Measurements from ENCODE around the gene PTPN4.

The PTPN4 gene

DNA sequence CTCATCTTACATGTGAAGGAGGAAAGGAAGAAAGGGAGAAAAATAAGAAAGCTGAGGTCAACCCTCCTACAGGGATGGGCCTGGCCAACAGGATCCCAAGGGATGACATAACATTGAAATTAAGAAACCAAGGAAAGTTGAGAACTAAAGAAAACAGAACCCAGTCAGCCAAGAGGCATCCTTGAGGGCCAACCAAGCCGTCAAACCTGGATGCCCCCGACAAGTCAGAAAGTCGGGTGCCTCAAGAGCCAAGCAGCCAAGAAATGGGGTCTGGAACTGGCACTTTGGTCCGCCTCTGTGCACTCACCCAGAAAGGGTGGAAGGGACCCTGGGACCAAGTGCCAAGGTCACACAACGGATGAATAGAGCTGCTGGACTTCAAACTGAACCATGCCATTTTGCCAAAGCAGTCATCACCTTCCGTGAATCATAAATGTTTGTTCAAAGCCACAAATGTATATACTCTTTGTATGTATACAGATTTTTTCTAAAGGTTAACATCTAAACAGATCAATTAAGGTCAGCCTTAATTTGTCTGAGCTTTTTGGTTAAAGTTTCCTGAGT is 27.0 kb upstream of the PTPN4 start:
- no peak for DNase-seq

DNA sequence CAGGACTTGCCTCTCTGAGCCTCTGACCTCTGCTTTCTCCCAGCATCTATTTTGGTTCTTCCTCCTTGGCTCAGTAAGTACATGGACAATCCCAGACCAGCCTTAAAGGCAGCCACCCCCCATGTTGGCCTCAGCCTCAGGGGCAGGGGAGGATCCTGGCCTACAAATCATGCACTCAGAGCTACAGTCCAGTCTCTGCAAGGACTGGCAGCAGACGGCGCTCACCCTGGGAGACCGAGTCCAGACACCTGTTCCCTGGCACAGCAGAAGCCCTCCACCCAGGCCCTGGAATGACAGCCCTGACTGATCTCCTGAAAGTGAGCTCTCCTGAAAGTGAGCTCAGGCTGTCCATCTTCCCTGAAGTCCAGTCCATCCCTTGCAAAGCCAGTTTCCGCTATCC is 25.7 kb upstream of the PTPN4 start:
- no peak for DNase-seq

DNA sequence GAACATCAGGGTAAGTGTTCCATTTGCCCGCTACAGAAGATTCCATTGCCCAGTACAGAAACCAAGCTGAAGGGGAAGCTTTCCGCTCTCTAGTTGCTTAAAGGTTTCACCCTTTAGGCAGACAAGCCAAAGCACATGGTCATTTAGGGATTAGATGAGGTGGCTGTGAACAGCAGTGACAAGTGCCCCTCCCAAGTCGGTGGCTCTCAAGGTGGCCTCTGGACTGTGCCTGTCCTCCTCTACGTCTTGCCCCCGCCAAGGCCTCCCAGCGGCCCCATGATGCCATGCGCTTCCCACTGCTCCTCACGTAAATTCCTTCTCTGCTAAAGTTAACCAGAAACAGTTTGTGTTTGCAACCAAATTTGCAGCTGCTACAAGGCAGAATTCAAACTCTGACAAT is 24.2 kb upstream of the PTPN4 start:
- DNase-seq: no peak

DNA sequence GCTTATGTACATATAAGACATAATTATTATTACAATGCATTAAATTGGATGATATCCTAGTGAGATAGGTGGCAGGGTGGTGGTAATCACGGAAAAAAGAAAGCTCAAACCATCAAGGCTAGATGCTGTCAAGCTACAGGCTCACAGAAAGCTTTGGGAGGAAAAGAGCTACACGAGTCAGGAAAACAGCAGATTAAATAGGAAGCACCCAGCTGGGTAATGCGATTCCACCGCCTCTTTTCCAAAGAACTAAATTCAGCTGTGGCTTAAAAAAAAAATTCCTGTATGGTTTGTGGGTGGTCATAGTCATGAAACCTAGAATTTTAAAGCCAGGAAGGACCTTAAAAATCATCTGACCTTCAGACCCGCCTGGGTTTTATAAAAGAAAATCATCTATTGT is 23.7 kb upstream of the PTPN4 start:
- DNase-seq: no peak

DNA sequence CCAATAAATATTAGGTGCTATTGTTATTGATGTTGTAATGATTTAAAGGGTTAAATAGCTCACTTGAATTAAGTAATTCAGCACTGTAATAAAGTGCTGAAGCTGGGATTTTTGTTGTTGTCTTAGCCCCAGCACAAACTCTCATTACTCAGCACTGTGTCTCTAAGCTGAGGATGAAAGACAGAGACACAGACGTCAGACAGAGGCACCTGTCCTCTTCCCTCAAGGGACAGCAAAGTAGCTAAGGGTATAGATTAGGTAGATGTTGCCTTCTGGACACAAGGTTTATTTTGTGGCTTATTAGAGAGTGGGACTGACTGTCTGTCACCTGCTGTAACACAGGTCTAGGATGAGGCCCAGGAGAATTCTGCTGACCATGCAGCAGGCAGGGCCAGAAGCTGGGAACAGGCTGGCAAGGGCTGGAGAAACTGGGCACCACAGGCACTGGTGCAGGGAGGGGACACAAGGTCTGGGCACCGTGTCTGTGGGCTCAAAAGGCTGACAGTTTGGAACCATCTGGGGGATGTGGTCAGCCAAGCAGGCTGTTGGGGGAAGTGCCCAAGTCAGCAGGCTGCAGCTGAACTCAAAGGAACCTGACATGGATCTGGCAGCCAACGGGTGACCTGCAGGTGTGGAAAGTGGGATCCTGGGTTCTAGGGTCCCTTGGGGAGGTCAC is 20.0 kb upstream of the PTPN4 start:
- DNase-seq: no peak

DNA sequence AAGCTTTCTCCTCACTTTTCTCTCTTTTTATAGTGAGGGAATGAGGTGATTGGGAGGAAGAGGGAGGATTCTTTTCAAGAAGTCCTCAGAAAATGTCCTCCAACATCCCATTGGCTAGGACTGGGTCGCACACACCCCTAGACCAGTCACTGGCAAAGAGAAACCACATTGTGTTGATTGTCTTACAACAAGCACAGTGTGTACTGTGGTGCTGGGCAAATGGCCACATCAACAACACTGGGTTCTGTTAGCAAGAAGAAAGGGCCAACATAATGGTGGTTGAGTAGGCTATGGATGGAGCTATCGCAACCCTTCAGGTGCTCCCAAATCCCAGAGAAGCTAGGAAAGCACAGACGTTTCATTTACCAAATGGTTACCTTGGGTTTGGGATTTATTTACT is 18.7 kb upstream of the PTPN4 start:
- no peak for DNase-seq

DNA sequence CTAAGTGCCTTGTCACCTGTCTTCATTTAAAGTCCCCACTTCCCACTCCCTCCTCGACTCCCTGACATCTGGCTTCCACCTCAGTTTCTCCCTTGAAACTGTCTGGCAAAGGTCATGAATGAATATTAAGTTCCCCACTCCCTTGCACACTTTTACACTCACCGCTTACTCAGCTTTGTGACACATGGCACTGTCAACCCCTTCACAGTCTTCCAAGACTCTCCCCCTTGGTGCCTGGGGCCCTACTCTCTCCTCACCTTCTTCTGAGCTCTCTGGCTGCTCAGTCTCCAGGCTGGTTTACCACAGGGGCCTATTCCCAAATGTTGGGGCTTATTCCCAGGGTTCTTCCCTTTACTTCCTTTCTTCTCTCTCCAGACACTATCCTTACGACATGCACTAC is 17.9 kb upstream of the PTPN4 start:
- DNase-seq: no peak

DNA sequence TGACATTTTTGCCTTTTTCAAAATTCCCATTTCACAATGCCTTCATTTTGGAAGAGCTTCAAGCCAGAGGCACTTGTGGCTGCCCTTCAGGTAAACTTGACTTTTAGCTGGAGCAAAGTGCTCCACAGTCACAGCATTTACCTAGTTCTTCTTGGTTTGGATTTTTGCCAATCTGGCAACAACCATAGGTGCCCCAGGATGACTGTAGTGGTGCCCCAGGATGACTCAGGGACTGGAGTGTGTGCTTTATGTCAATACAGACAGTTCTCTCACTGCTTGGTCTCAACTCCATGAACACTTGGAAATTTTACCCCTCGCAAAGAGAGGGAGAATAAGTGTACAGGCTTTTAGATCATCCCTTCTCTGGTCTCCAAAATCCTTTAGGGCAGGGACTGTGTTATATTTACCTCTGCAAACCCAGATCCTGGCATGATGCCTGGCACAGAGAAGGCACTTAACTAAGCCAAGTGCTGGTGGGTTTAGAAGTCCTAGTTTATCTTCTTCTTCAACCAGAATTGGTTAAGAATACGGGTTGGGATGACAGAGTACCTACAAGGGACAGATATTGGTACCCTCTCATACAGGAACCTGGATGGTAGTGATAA is 15.3 kb upstream of the PTPN4 start:
- no peak for DNase-seq

DNA sequence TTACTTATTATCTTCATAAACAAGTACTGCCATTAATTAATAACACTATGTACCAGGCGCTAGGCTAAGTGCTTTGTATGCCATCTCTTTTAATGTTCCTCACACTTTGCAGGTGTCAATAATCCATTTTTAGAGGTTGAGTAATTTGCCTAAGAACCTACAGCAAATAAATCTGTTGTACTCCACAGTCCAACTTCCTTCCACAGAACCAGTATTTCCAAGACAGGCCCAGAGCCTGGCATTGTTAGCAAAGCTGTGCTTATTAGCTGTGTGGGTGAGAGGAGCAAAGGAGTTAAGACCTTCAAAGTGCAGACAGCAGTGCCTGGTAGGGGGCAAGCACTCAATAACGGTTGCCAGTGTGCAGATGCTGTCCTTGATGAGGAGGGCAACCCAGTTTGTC is 14.2 kb upstream of the PTPN4 start:
- DNase-seq: no peak

DNA sequence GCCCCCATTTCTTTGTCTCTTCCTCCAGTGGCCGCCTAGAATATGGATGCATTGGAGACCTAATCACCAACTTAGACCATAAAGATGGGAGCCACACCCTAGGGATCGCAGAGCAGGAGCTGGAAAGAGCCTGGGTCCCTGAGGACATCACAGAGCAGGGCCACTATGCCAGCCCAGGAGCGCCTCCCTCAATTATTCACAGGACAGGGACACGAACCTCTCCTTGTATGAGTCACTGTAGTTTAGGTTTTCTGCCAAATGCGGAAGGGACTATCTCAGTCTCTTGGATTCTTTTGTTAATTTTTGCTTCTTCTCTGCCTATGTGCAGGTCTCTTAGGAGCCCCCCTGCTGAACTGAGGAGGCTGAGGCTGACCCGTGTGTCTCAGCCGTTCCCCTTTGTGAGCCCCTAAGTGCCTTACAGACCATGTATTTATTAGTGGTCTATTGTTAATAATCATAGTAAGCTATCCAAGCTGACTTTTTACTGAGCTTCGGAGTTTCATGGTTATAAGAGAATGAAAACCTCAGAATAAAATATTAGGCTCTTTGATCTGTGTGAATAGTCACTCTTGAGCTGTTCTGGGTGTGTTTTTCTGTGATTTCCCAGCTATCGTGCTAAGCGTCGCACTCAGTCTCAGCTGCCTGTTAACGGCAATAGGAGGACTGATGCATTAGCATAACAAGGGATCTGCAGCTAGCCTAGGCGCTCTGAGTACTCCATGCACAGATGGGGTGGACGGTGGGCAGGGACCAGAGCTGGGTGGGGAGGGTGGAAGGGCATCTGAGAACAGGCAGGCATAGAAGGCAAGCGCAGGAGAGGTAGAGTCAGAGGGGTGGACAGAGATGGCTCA is 12.7 kb upstream of the PTPN4 start:
- DNase-seq: no peak

DNA sequence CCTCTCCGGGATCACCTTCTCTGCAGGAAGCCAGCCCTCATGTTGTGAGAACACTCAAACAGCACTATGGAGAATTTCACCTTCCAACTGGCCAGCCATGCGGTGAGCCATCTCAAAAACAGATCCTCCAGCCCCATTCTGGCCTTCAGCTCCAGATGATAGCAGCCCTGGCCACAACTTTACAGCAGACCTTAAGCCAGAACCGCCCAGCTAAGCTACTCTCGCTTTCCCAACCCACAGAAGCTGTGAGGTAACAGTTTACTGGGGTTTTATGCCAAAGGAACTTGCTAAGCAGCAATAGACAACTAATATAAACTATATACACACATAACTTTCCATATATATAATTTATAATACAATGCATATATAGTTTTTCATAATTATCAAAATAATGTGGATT is 11.6 kb upstream of the PTPN4 start:
- DNase-seq: no peak

DNA sequence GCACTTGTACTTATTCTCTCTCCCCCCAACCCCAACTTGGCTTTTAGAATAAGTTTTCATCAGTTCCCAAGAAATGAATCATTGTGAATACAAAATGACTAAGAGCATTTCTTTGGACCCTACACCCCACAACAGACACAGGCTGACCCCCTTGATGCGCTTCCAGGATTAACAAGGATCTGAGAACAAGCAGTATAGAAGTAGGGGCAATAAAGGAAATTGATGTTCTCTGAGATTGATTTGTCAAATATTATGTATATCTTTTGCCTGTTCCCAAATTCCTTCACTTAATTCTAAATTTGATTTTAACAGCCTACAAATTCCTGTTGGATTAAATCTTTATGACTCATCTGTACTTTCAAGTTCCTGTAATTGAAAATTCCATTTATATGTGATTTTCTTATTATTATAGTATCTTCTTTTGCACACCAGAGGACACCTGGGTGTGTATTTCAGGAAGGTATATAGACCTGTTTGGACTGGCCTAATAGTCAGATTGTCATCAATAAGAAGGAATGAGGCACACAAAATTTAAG is 10.2 kb upstream of the PTPN4 start:
- DNase-seq: no peak

DNA sequence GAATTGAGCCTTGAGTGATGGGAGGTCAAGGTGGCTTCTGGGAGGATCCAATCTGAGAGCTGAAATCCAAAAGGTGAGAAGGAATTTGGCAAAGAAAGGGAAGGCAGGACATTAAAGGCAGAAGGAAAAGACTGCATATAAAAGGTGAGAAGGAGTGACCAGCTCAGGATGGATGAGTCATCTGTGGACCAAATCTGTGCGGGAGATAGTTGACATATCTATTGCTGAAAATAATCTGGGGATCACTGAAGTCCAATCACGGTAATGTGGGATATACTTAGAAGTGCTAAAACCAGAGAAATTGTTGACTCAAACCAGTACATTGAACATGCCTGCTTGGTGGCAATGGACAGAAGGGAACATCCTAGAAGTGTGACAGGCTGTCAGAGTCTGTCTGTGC is 8.0 kb upstream of the PTPN4 start:
- DNase-seq: no peak

DNA sequence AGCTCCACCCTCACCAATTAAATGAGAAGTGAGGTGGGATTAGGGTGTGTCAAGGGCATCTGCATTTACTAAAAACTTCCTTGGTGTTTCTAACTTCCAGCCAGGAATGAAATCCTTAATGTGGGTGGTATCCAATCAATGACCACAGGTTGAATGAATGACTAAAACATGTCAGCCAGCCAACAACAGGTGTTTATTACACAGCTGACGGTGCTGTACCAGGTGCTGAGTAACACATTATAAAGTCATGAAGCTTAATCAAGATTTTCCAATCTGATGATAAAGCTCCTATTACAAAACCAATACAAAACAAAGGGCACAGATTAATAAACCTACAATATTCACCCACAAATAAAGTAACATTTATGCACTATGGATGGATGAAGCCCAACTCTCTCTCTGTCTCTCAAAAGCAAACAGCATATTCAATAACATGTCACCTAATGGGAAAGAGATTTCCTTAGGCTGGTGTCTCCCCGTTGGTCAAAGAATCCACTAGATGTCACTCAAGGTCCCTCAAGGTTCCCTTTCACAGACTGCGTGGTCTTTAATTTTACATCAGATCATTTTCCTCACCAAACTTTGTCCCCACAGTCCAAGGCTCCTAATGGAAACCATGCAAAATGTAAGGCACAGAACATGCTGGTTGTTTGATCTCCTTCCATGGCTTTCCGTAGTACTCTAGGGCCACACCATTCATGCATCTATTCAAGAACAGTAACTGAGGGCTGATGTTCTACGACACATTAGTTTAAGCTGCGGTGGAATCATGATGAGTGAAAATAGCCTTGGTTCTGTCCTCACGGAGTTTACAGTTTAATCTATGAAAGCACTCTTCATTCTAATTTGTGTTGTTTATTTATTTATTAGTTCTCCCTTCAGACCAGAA is 6.4 kb upstream of the PTPN4 start:
- DNase-seq: peak; percentile 59

DNA sequence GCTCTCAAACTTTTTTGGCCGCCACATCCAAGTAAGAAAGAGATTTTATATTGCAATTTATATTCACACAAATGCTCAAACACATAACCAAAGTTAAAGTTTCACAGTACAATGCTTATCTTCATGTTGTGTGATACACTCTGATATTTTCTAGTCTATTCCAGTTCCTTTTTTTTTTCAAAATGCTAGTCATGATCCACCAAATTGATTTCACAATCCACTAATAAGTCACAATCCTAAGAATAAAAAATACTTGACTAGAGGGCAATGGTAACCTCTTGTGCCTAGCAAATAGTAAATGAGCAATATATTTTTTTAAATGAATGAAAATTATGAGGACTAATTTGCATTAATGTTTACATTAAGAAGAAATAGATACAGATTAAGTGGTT is 5.8 kb upstream of the PTPN4 start:
- no peak for DNase-seq

DNA sequence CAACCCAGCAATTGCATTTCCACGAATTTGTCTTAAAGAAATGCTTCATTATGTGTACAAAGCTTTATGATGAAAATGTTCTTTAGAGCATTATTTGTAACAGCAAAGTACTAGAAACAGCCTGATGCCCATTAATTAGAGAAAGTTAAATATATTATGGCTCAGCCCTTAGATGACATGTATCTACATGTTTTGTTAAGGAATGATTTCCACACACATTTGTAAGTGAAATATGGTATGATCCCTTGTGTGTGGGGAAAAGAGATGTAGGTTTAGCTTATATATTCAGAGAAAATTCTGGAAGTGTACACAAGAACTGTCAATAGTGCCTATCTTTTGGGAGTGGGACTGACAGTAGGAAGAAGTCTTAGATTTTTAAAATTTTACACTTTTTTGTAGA is 3.8 kb upstream of the PTPN4 start:
- DNase-seq: no peak

DNA sequence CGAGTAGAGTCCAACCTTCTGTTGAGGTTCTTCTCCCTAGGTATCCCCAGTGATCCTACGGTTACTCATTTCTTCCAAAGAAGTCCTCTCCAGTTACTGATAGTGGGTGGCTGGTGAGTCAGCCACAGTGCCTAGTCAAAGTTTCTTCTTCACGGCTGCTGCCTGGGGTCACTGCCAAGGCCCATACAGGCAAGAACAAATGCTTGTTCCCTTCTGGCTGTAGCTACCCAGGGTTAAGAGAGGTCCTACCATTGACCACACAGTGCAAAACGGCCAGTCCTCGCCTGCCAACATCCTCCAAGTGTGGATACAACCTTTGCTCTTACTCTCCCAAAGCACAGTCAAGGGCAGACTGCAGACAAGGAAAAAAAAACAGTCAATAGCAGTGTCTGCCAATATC is 2.9 kb upstream of the PTPN4 start:
- DNase-seq: no peak

DNA sequence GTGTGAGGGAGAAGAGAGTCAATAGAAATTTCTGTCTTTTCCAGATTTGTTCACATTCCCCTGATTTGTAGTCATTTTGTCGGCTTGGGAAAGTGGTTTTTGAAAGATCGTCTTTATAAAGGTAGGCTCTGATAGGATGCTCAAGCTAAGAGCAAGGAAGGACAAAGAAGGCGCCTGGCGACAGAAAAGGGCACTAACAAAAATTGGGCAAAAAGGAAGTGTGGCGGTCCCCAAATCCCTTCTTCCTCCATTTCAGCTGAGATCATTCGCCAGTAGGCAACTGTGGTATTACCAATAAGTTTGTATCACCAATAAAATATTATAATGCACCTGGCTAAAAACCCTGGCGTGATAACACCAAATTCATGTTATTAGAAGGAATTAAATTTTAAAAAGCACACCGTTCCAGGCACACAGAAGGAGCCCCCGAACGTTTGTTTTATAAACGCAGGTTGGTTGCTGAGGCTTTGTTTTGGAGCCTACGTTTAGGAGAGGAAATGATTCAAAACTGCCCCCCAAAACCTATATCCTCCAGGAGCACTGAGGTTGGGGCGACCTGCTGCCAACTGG is 756 bp upstream of the PTPN4 start:
- peak; percentile 34 for DNase-seq

DNA sequence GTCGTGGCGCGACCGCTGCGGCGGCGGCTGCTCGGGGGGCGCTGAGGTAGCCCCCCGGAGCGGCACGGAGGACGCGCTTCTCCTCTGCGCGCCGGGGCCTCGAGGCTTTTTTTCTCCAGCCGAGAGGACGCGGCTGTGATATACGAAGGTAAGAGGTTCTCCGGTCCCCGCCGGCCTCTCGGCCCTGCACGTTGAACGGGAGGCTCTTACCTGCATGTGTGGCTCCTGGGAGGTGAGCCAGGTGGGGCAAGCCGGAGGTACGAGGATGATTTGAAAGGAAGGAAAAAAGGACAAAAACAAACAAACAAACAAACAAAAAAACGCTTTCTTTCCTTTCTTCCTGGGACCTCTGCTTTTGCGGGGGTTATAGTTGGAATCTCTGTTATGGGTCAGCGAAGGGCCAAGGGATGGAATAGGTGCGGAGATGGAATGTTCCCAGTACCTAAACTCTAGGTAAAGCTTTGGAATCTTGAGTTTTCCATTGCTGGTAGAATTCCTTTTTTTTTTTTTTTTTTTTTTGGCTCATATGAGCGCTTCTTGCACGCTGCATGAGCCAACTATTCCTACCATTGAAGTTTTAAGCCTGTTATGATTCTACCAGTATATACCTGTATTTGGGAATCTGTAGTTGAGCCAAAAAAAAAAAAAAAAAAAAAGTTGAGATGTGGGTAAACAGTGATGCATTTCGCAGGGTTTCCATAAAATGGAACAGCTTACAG is 674 bp downstream of the PTPN4 start:
- no peak for DNase-seq

DNA sequence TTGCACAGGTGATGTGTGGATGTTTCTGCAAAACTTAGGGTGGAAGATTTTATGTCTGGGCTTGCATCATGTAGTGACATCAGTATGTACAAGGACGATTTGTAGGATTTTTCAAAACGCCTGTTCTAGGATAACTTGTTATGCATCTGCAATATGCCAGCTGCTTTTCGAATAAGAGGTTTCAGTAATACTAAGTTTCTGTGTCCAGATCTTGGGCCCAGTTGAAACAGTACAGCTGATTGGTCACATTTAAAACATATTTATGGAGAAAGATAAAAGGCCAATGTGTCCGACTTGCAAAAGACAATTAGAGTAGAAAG is 1.2 kb downstream of the PTPN4 start:
- DNase-seq: no peak

DNA sequence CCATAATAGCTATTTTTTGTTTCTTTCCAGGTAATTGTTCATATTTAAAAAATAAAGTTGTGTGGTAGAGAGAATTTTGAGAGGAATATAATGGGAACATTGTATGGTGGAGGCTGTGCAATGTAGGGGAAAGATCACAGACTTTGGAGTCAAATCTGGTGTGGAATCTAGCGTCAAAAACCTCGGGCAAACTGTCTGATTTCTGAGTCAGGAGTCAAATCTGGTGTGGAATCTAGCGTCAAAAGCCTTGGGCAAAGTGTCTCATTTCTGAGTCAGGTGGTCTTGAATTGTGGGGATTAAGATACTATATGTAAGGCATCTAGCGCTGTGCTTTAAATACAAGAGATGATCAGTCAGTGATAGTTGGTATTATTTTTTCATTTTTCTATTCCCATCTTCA is 5.1 kb downstream of the PTPN4 start:
- no peak for DNase-seq
